ENCODE measurements around the gene EML4. TPM values are rescaled to one million over a fixed set of nuclear protein-coding genes. Genes with fewer than 3 reads are reported as not detected.
"Not testable (repeated sequence)": the region's sequence is repeated elsewhere in the genome, so short reads cannot be mapped to it uniquely, and the experiment has no call there.

Gene EML4, protein sequence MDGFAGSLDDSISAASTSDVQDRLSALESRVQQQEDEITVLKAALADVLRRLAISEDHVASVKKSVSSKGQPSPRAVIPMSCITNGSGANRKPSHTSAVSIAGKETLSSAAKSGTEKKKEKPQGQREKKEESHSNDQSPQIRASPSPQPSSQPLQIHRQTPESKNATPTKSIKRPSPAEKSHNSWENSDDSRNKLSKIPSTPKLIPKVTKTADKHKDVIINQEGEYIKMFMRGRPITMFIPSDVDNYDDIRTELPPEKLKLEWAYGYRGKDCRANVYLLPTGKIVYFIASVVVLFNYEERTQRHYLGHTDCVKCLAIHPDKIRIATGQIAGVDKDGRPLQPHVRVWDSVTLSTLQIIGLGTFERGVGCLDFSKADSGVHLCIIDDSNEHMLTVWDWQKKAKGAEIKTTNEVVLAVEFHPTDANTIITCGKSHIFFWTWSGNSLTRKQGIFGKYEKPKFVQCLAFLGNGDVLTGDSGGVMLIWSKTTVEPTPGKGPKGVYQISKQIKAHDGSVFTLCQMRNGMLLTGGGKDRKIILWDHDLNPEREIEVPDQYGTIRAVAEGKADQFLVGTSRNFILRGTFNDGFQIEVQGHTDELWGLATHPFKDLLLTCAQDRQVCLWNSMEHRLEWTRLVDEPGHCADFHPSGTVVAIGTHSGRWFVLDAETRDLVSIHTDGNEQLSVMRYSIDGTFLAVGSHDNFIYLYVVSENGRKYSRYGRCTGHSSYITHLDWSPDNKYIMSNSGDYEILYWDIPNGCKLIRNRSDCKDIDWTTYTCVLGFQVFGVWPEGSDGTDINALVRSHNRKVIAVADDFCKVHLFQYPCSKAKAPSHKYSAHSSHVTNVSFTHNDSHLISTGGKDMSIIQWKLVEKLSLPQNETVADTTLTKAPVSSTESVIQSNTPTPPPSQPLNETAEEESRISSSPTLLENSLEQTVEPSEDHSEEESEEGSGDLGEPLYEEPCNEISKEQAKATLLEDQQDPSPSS
- total RNA-seq = 7.9 TPM
- long read RNA-seq, full-length matches to known transcripts = 3 of 4 reads
- long read RNA-seq, partial matches to known transcripts = 1 of 4 reads
- long read RNA-seq, other reads (novel, unspliced or antisense) = 0 of 4 reads

DNA sequence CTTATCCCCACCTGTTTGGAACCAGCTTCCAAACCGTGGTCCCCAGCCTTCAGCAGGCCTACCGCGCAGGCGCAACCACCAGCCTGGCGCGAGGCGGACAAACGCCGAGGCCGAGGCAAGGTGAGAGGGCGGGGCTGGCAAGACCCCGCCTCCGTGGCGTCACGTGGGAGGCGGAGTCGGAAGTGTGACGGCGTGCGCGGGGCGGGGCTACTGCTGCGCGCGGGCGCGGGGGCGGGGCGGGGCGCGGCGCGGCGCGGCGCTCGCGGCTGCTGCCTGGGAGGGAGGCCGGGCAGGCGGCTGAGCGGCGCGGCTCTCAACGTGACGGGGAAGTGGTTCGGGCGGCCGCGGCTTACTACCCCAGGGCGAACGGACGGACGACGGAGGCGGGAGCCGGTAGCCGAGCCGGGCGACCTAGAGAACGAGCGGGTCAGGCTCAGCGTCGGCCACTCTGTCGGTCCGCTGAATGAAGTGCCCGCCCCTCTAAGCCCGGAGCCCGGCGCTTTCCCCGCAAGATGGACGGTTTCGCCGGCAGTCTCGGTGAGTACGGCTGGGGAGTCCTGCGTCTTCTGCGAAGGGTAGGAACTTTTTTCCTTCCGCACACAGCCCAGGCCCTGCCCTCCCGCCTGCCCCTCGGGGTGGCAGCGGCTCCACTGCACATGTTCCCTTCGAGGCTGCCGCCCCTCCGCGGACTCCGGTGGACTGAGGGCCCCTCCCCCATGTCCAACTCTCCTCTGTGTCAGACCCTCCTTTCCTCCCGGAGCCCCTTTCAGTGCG lies at the start of gene EML4:
Gene EML4 (plus strand): TSS at position 254 of the 774 bp plus-strand sequence. CDS start 259 bp downstream, at position 513.
- intact Hi-C loops (cut with DNase I) = loop anchor here (2.0 kb wide), 1 partner anchor 70 kb away; no protein-coding TSS in a partner anchor
- DNase-seq (ENCODE audit: low spot score) = peak; percentile 96

DNA sequence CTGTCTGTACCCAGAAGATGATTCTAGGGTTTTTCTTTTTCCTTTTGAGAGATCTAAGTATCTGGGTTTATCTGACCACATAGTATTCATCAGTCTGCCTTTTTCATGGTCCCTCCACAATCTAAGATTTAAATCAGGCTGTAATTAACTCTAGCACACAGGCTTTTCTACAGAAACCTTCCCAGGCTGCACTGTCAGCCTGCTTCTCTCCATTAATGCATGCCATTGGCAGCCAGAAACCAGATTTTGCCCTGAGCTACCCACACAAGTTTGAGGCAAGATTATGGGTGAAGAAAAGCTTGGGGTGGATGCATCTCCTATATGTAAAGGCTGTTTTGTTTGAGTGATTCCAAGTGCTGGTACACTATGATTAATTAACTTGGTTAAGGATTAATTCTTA lies 45.7 kb upstream of the EML4 start:
- intact Hi-C loops (cut with DNase I) = no loop called here
- no peak for DNase-seq (ENCODE audit: low spot score)

DNA sequence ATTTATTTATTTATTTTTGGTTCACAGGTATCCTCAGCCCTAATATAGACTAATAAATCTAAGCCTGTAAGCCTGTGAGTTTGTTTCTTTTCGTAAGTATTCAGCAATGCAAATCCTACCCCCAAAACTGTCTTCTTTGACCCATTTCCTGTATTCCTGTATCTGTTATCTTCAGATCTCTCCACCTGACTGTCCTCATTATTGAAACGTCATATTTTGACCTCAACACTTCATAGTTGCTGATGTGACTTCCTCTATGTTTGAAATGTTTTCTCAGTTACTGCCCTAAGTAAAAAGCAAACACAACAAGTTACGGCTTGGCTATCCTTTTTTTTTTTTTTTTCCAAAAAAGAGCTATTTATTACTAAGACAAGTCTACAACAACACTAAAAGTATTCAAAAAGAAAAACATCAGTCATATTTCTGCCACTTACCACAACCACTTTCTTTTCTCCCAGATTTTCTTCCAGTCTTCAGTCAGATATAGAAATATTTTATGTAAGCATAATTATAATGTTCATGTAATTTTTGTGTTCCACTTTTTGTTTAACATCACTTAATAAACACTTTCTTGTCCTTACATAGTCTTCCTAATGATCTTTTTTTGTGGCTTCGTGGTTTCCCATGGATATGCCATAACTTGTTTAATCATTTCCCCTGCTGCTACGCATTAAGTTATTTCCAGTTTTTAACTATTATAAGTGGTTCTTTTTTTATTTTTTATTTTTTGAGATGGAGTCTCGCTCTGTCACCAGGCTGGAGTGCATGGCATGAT lies 45.0 kb upstream of the EML4 start:
- intact Hi-C loops (cut with DNase I) = no loop called here
- DNase-seq (ENCODE audit: low spot score) = no peak

DNA sequence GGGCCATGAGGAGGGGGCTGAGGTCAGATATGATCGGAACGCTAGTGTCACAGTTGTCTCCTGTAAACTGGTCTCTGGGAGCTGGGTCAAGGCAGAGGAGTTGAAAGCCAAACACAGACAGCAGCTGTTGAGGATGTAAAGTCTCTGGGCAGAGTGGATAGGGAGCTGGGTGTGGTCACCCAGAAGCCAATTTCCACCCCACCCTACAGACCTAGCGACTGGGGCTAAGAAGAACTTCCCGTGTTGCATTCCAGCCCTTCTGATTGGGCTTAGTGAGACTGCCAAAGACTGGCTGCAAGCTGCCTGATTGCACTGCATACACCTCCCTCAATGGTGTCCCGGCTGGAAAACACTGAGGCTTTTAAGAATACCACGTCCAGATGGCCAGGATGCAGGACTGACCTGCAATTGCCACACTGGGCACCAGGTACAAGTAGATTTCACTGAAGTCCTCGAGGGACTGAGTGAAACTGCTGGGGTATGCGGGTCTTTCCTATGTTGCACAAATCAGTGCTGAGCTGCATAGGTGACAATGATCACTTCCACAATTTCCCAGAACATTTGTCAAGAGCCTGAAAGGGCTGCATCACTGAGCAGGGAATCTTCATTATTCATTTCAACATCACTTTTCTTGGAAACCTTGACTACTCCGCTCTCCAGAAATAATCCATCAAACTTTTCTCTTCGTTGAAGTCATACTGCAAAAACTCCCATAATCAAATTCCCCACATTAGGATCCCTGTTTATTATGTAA lies 43.1 kb upstream of the EML4 start:
- intact Hi-C loops (cut with DNase I) = no loop called here
- no peak for DNase-seq (ENCODE audit: low spot score)

DNA sequence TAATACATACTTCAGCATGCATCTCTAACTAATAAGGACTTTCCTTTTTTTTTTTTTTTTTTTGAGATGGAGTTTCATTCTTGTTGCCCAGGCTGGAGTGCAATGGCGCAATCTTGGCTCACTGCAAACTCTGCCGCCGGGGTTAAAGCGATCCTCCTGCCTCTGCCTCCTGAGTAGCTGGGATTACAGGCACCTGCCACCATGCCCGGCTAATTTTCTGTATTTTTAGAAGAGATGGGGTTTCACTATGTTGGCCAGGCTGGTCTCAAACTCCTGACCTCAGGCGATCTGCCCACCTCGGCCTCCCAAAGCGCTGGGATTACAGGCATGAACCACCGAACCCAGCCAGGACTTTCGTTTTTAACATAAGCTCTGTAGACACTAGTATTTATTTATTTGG lies 42.3 kb upstream of the EML4 start:
- intact Hi-C loops (cut with DNase I); DNase-seq (ENCODE audit: low spot score): not testable (repeated sequence)

DNA sequence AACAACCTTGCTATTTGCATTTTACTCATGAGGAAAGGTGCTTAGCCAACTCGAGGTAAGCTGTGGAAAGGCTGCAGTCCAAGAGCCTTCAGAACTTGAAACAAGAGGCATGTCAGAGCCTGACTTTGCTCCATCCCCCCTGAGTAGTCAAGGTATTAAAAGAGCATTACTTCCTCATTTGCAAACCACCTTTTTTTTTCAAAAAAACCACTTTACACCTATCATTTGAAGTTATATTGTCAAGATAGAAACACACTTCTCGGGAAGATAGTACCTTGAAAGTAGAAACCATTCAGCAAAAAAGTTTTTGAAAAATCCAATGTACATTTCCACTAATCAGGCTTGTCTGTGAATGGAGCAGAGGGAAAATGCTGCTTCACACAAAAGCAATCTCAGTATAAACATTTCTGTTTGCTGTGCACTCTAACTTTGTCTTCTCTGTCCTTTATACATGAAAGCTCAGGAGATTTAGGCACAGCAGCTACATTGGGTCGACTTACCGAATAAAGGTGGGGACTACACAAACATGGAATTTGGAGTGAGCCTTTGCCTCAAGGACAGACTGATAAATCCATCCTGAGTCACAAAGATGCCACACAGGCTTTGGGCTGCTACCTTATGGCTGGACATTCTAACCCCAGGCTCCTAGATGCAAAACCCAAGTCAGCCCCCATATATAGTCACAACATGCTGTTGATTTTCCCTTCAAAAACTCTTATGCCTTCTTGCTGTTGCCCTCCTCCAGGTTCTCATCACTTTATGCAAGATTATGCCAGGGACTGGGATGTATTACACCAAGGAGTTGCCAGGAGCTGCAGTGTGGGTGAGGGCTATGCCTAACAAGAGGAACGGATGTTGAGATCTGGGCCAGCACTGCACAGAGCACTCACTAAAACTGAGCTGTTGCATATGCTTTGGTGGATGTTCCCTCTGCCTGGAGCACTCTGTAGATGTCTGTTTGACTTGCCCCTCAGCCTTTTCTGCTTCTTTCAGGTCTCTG lies 41.4 kb upstream of the EML4 start:
- DNase-seq (ENCODE audit: low spot score) = no peak
- intact Hi-C loops (cut with DNase I) = no loop called here

DNA sequence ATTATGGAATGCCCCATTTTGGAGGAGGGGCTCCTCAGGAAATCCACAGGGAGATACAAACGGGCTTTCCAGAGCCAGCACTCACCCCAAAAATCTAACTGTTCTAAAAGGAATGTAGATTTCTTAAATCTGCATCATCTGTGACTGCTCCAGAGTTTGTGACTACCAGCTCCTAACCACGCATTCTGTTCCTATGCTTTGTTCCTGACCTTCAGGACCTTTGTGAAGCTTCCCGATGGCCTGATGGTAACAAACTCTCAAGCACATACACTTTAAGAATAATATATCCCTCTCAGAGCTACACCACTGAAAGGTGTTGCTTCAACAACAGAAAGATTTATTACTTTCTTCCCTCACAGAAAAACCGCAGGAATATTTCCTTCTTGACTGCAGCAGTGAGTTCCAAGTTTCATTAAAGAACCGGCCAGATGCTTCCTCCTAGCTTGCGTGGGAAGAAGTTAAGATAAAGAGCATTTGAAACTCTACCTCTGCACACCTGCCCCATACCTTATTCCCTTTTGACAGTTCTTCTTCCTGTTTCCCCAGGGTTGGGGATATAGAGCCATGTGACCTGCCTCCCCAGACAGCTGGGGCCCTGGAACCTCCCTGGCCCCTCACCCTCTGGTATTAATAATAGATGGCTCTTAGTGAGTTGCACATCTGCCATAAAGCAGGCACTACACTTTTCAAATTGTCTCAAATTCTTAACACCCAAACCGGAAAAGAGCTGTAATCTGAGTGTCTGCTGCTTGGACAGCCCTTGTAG lies 40.2 kb upstream of the EML4 start:
- DNase-seq (ENCODE audit: low spot score) = no peak
- intact Hi-C loops (cut with DNase I) = no loop called here

DNA sequence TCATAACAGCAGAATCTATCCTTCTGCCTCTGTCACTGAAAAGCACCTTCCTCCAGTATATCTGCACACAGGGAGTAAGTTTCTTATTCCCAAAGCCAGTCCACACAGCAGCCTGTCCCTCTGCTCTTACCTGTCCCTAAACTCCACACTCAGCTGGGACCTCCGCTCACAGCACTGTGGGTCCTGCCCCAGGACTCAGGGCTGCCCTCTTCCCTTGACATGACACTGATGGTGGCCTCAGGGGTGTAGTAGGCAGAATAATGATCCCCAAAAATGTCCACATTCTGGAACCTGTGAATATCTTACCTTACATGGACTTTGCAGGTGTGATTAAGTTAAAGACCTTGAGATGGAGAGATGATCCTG lies 39.7 kb upstream of the EML4 start:
- intact Hi-C loops (cut with DNase I) = no loop called here
- DNase-seq (ENCODE audit: low spot score) = no peak

DNA sequence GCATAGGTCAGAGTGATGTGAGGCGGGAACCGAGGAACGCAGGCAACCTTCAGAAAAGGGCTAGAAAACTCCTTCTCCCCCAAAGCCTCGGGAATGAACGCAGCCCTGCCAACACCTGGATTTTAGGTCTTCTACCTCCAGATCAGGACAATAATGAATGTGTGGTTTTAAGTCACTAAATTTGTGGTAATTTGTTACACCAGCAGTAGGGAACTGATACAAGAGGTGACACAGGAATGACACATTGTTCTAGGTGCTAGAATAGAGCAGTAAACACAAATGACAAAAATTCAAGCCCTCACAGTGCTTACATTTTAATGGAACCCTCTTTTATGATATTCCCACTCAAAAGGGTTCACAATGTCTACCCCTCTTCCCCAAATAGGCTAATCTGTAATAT lies 39.2 kb upstream of the EML4 start:
- no peak for DNase-seq (ENCODE audit: low spot score)
- intact Hi-C loops (cut with DNase I) = loop anchor here (5.0 kb wide), 1 partner anchor 42 kb away; no protein-coding TSS in a partner anchor

DNA sequence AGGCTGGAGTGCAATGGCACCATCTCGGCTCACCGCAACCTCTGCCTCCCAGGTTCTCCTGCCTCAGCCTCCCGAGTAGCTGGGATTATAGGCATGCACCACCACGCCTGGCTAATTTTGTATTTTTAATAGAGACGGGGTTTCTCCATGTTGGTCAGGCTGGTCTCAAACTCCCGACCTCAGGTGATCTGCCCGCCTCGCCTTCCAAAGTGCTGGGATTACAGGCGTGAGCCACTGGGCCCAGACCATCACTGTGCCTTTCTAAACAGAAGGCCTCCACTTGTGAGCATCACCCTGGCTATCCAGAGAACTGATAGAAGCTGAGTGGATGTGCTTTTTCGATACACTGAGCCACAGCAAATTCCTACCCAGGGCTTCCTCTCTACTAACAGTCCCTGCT lies 38.3 kb upstream of the EML4 start:
- DNase-seq (ENCODE audit: low spot score) = not testable (repeated sequence)
- intact Hi-C loops (cut with DNase I) = loop anchor here (5.0 kb wide), 1 partner anchor 41 kb away; no protein-coding TSS in a partner anchor

DNA sequence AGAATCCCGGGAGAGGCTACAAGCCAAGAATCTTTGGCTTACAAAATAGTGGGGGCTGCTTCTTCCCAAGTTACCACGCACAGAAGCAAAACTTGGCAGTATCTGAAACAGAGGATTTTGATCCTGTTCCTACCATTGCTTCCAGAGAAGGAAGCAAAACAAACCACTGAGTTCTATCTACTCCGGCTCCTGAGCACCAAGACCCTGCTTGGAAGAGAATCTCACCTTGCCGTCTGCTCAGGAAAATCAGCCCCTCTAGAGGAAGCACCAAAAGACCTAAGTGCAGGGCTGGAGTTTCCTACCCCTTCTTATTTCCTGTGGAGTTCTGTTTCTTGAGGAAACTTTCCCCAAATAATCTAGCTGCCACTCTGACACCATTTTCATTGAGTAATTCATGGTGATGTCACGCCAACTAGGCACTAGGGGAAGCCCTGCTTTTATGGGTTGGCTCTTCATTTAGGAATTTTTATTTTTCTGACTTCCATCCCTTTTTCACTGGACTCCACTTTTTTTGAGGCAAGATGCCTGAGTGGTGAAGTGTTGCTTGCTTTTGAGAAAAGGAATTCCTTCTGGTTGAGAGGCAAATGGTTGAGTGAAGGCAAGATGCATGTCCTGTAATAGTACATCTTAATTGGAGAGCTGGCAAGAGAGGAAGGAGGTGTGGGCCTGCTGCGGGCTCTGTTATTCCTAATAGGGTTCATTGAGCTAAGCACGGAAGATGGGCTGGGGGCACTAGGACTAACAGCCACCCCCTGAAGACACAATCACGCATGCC lies 36.8 kb upstream of the EML4 start:
- DNase-seq (ENCODE audit: low spot score) = no peak
- intact Hi-C loops (cut with DNase I) = loop anchor here (2.0 to 5.0 kb wide), 2 partner anchors 30 to 40 kb away; no protein-coding TSS in a partner anchor

DNA sequence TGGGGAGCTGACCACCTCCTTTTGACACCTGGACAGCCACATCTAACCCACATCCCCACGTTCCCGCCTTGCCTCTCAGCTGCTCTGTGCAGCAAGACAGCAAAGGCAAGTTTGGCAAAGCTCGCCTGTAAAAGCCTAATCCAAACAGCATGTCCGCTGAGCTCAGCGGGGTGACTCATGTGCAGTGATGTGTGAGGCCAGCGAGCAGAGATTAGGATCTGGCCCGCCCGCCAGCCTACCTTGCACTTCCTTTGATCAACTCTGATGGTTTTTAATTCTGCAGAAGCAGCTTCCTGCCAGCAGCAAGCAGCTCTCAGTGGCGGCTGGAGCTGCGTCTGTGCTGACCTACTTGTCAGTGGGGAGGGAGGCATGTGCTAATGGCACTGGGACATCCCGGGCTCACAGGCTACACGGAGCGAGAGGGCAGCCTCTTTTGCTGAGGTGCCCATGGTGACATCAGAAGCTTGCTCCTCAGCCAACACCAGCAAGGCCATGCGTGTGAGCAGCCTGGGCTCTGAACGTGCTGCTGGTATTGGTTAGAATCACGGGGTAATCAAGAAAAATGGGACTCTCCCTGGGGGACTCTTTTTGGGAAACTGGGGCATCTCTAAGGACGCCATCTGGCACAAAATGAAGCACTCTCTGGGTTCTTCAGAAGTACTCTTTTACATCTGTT lies 36.0 kb upstream of the EML4 start:
- intact Hi-C loops (cut with DNase I) = loop anchor here (2.0 to 5.0 kb wide), 2 partner anchors 30 to 39 kb away; no protein-coding TSS in a partner anchor
- peak; percentile 88 for DNase-seq (ENCODE audit: low spot score)

DNA sequence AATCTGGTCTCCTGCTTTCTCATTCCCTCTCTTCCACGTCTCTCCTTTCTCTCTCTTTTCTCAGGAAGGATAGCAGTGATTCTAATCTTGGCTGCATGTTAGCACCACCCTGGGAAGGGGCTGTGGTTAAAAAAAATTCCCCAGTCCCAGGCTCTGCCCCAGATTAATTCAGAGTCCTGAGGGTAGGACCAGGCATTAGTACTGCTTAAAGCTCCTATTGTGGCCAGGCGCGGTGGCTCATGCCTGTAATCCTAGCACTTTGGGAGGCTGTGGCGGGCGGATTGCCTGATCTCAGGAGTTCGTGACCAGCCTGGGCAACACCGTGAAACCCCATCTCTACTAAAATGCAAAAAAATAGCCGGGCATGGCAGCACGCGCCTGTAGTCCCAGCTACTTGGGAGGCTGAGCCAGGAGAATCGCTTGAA lies 35.4 kb upstream of the EML4 start:
- intact Hi-C loops (cut with DNase I) = loop anchor here (2.0 to 5.0 kb wide), 2 partner anchors 31 to 39 kb away; no protein-coding TSS in a partner anchor

DNA sequence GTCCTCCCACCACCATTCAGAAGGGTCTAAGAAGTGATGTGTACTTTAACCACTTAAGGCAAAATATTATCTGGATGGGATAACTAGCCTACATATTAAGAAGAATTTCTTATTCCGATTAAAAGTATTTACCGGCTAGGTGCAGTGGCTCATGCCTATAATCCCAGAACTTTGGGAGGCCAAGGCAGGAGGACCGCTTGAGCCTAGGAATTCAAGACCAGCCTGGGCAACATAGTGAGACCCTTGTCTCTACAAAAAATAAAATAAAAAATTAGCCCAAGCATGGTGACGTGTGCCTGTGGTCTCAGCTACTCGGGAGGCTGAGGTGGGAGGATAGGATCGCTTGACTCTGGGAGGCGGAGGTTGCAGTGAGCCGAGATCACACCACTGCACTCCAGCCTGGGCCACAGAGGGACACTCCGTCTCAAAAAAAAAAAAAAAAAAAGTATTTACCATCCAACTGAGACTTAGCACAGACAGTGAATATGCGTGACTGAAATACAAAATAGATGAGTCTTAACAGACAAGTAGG lies 34.7 kb upstream of the EML4 start:
- not testable (repeated sequence) for DNase-seq (ENCODE audit: low spot score)
- intact Hi-C loops (cut with DNase I) = loop anchor here (5.0 kb wide), 1 partner anchor 38 kb away; no protein-coding TSS in a partner anchor

More for the DNA sequence above, 35.4 kb upstream of the EML4 start:
- DNase-seq (ENCODE audit: low spot score) = no peak
